Measurements from ENCODE around the gene AGPAT3.
"Not testable (repeated sequence)": the region's sequence is repeated elsewhere in the genome, so short reads cannot be mapped to it uniquely, and the experiment has no call there.

AGPAT3 gene

DNA sequence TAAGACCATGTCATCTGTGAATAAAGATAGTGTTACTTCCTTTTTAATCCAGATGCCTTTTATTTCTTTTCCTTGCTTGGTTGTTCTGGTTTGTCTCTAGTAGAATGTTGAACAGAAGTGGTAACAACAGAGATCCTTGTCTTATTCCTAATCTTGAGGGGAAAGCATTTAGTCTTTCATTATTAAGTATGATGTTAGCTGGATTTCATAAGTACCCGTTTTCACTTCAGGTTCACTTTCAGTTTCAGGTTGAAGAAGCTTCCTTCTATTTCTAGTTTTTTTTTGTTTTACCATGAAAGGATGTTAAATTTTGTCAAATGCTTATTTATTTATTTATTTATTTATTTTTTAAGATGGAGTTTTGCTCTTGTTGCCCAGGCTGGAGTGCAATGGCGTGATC, 22.3 kb upstream of the AGPAT3 start:
- ChIA-PET CTCF (no interaction called here), POLR2A (no interaction called here)
- no peak for DNase-seq (ENCODE audit: low read depth, low spot score)
- TF ChIP-seq, protein P1, sequence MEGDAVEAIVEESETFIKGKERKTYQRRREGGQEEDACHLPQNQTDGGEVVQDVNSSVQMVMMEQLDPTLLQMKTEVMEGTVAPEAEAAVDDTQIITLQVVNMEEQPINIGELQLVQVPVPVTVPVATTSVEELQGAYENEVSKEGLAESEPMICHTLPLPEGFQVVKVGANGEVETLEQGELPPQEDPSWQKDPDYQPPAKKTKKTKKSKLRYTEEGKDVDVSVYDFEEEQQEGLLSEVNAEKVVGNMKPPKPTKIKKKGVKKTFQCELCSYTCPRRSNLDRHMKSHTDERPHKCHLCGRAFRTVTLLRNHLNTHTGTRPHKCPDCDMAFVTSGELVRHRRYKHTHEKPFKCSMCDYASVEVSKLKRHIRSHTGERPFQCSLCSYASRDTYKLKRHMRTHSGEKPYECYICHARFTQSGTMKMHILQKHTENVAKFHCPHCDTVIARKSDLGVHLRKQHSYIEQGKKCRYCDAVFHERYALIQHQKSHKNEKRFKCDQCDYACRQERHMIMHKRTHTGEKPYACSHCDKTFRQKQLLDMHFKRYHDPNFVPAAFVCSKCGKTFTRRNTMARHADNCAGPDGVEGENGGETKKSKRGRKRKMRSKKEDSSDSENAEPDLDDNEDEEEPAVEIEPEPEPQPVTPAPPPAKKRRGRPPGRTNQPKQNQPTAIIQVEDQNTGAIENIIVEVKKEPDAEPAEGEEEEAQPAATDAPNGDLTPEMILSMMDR (IDR thresholded peaks at IDR 0.05; ENCODE audit: insufficient read depth, low read length, missing control alignments), result no peak
- no peak overlapping the region for H3K4me3 ChIP-seq (ENCODE audit: low read depth, low read length)

DNA sequence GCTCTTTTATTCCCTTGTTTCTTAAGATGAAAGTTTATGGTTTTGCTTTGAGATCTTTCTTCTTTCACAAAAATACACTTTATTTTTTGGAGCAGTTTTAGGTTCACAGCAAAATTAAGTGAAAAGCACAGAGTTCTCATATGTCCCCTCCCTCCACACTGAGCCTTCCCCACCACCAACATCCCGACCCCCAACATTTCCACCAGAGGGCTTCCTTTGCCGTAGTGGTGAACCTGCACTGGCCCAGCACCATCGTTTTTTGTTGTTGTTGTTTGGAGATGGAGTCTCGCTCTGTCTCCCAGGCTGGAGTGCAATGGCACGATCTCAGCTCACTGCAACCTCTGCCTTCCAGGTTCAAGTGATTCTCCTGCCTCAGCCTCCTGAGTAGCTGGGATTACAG, 20.1 kb upstream of the AGPAT3 start:
- POLR2A ChIA-PET; DNase-seq (ENCODE audit: low read depth, low spot score); H3K4me3 ChIP-seq (ENCODE audit: low read depth, low read length): not testable (repeated sequence)
- CTCF ChIA-PET, result interaction anchor here (1.1 kb wide), 1 partner anchor 131 kb away, joined by 3 read pairs; no protein-coding TSS in a partner anchor

DNA sequence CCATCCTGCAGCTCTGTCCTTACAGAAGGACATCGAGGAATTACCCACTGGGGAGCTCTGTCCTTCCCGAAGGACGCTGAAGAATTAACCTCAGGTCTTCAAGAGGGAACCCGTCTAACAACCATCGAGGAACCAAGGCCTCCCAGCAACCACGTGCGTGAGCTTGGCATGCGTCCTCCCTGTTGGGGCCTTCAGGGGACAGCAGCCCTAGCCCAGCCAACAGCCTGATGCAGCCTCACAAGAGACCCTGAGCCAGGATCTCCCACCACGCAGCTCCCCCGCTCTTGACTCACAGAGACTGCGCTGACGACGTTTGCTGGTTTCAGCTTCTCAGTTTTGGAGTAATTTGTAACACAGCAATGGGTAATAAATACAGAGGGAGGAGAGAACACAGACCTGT, 19.6 kb upstream of the AGPAT3 start:
- CTCF ChIA-PET, result interaction anchor here (1.1 kb wide), 1 partner anchor 130 kb away, joined by 3 read pairs; no protein-coding TSS in a partner anchor
- no peak for DNase-seq (ENCODE audit: low read depth, low spot score)

DNA sequence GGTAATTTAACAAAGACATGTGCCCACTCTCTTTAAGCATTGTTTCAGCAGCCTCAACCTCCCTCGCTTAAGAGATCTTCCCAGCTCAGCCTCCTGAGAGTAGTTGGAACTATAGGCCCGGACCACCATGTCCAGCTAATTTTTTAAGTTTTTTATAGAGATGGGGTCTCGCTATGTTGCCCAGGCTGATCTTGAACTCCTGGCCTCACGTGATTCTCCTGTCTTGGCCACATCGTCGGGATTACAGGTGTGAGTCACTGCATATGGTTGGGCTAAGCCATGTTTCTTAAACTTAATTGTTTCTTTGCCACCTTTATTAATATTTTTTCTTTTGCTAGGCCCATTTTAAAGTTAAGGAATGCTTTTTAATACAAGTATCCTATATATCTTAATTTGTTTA, 18.6 kb upstream of the AGPAT3 start:
- DNase-seq (ENCODE audit: low read depth, low spot score), result no peak
- TF ChIP-seq, protein P1 (IDR thresholded peaks at IDR 0.05; ENCODE audit: insufficient read depth, low read length, missing control alignments), result no peak
- H3K4me3 ChIP-seq (ENCODE audit: low read depth, low read length), result no peak overlapping the region
- ChIA-PET POLR2A (no interaction called here), CTCF (no interaction called here)

More for the DNA sequence above, 19.6 kb upstream of the AGPAT3 start:
- TF ChIP-seq, protein P1 (IDR thresholded peaks at IDR 0.05; ENCODE audit: insufficient read depth, low read length, missing control alignments), result no peak
- POLR2A ChIA-PET, result no interaction called here
- no peak overlapping the region for H3K4me3 ChIP-seq (ENCODE audit: low read depth, low read length)

DNA sequence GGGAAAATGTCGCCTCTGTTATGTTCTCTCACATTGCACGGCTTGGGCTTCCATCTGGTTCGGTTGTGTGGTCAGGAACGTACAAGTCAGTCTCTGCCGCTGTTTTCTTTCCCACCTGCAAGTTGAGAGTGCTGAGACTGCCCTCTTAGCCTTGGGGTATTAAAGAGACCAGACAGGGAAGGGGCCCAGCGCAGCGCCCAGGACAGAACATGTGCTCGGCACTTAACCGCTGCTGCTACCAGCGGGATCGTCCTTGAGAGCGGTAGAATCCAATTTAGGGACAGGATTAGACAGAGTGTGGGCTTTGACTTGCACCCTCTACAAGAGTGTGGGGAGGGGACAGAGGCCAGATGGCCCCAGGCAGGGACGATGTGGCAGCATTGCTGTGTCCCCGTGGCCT, 17.7 kb upstream of the AGPAT3 start:
- TF ChIP-seq, protein P1 (IDR thresholded peaks at IDR 0.05; ENCODE audit: insufficient read depth, low read length, missing control alignments), result no peak
- POLR2A ChIA-PET, result no interaction called here
- no peak for DNase-seq (ENCODE audit: low read depth, low spot score)
- CTCF ChIA-PET, result no interaction called here
- H3K4me3 ChIP-seq (ENCODE audit: low read depth, low read length), result no peak overlapping the region

DNA sequence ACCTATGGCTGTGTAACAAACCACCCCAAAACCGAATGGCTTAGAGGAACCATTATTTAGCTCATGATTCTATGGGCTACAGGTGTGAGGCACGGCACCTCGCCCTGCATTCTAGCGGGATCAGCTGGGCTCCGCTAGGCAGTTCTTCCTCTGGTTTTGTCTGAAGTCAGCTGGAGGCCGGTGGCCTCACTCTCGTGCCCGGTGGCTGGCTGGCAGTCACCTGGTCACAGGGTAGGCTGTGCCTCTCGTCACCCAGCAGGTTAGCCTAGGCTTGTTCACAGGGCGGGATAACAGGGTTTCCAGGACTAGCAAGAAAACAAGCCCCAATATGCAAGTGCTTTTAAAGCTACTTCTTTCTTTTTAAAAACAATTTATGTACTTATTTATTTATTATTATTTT, 16.3 kb upstream of the AGPAT3 start:
- CTCF ChIA-PET, result interaction anchor here (1.1 kb wide), 1 partner anchor 38 kb away, joined by 3 read pairs; no protein-coding TSS in a partner anchor
- TF ChIP-seq, protein P1 (IDR thresholded peaks at IDR 0.05; ENCODE audit: insufficient read depth, low read length, missing control alignments), result no peak

DNA sequence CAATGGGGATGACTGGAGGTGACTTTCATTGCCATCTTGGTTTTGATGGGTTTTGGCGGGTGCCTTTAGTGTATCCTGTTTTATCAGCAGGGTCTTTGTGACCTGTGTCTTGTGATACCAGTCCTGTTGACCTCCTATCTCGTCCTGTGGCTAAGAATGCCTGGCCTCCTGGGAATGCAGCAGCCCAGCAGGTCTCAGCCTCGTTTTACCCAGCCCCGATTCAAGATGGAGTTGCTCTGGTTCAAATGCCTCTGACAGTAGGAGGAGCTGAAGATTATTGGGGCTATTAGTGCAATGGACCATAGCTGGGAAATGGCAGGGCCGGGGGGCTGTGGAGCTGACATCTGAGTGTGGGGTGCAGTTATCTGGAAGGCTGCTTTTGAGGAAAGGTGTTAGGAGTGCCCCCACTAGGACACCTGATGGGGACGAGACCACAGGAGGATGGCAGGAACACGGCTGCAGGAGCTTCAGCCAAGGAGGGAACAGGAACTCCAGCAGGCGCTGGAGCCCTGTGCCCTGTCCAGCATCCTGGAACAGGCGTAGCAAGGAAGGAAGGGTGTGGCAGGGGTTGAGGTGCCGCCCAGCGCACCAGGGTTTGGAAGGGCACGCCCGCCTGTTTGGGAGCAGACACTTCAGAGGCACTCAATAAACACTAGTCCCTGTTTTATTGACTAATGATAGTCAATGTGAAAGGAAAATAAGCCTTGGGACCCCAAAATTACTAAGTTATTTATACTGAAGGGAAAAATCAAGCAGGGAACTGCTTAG, 15.3 kb upstream of the AGPAT3 start:
- DNase-seq (ENCODE audit: low read depth, low spot score), result no peak

More for the DNA sequence above, 16.3 kb upstream of the AGPAT3 start:
- POLR2A ChIA-PET, result no interaction called here
- H3K4me3 ChIP-seq (ENCODE audit: low read depth, low read length), result no peak overlapping the region
- no peak for DNase-seq (ENCODE audit: low read depth, low spot score)

More for the DNA sequence above, 15.3 kb upstream of the AGPAT3 start:
- ChIA-PET CTCF (interaction anchor here (1.1 to 1.6 kb wide), 2 partner anchors 12 to 39 kb away, joined by 3 read pairs; no protein-coding TSS in a partner anchor), POLR2A (no interaction called here)
- no peak overlapping the region for H3K4me3 ChIP-seq (ENCODE audit: low read depth, low read length)
- TF ChIP-seq, protein P1 (IDR thresholded peaks at IDR 0.05; ENCODE audit: insufficient read depth, low read length, missing control alignments), result no peak
